ENCODE results near the gene ZKSCAN2. TPM values are rescaled to one million over a fixed set of nuclear protein-coding genes. Genes with fewer than 3 reads are reported as not detected.

Gene ZKSCAN2
- total and polyA plus RNA-seq, 2 of the 8 experiments (the other 6 are each of a cell fraction or from before 2014, with no cell fraction given): 2.2 to 11.6 TPM

DNA sequence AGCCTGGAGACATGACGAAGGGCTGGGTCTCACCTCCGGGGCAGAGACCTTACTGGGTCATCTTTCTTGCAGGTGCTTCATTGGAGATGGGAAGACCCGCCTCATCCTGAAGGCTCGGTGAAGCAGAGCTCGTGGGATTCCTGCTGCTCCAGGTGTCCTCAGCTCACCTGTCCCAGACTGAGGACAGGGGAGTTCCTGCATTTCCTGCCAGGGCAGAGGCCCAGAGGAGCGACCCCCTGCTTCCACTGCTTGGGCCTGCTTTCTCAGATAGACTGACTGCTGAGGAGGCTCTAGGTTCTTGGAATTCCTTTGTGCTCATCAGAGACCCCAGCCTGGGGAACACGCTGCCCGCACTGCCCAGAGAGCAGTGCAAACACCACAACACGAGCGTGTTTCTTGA lies 29.3 kb downstream of the ZKSCAN2 start (continued):
- TF ChIP-seq, protein P1, sequence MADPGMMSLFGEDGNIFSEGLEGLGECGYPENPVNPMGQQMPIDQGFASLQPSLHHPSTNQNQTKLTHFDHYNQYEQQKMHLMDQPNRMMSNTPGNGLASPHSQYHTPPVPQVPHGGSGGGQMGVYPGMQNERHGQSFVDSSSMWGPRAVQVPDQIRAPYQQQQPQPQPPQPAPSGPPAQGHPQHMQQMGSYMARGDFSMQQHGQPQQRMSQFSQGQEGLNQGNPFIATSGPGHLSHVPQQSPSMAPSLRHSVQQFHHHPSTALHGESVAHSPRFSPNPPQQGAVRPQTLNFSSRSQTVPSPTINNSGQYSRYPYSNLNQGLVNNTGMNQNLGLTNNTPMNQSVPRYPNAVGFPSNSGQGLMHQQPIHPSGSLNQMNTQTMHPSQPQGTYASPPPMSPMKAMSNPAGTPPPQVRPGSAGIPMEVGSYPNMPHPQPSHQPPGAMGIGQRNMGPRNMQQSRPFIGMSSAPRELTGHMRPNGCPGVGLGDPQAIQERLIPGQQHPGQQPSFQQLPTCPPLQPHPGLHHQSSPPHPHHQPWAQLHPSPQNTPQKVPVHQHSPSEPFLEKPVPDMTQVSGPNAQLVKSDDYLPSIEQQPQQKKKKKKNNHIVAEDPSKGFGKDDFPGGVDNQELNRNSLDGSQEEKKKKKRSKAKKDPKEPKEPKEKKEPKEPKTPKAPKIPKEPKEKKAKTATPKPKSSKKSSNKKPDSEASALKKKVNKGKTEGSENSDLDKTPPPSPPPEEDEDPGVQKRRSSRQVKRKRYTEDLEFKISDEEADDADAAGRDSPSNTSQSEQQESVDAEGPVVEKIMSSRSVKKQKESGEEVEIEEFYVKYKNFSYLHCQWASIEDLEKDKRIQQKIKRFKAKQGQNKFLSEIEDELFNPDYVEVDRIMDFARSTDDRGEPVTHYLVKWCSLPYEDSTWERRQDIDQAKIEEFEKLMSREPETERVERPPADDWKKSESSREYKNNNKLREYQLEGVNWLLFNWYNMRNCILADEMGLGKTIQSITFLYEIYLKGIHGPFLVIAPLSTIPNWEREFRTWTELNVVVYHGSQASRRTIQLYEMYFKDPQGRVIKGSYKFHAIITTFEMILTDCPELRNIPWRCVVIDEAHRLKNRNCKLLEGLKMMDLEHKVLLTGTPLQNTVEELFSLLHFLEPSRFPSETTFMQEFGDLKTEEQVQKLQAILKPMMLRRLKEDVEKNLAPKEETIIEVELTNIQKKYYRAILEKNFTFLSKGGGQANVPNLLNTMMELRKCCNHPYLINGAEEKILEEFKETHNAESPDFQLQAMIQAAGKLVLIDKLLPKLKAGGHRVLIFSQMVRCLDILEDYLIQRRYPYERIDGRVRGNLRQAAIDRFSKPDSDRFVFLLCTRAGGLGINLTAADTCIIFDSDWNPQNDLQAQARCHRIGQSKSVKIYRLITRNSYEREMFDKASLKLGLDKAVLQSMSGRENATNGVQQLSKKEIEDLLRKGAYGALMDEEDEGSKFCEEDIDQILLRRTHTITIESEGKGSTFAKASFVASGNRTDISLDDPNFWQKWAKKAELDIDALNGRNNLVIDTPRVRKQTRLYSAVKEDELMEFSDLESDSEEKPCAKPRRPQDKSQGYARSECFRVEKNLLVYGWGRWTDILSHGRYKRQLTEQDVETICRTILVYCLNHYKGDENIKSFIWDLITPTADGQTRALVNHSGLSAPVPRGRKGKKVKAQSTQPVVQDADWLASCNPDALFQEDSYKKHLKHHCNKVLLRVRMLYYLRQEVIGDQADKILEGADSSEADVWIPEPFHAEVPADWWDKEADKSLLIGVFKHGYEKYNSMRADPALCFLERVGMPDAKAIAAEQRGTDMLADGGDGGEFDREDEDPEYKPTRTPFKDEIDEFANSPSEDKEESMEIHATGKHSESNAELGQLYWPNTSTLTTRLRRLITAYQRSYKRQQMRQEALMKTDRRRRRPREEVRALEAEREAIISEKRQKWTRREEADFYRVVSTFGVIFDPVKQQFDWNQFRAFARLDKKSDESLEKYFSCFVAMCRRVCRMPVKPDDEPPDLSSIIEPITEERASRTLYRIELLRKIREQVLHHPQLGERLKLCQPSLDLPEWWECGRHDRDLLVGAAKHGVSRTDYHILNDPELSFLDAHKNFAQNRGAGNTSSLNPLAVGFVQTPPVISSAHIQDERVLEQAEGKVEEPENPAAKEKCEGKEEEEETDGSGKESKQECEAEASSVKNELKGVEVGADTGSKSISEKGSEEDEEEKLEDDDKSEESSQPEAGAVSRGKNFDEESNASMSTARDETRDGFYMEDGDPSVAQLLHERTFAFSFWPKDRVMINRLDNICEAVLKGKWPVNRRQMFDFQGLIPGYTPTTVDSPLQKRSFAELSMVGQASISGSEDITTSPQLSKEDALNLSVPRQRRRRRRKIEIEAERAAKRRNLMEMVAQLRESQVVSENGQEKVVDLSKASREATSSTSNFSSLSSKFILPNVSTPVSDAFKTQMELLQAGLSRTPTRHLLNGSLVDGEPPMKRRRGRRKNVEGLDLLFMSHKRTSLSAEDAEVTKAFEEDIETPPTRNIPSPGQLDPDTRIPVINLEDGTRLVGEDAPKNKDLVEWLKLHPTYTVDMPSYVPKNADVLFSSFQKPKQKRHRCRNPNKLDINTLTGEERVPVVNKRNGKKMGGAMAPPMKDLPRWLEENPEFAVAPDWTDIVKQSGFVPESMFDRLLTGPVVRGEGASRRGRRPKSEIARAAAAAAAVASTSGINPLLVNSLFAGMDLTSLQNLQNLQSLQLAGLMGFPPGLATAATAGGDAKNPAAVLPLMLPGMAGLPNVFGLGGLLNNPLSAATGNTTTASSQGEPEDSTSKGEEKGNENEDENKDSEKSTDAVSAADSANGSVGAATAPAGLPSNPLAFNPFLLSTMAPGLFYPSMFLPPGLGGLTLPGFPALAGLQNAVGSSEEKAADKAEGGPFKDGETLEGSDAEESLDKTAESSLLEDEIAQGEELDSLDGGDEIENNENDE (IDR thresholded peaks at IDR 0.05; ENCODE audit: insufficient replicate concordance, low read length): no peak

All from H1 (cell line).